Measurements from ENCODE around the gene AVP.

AVP gene

DNA sequence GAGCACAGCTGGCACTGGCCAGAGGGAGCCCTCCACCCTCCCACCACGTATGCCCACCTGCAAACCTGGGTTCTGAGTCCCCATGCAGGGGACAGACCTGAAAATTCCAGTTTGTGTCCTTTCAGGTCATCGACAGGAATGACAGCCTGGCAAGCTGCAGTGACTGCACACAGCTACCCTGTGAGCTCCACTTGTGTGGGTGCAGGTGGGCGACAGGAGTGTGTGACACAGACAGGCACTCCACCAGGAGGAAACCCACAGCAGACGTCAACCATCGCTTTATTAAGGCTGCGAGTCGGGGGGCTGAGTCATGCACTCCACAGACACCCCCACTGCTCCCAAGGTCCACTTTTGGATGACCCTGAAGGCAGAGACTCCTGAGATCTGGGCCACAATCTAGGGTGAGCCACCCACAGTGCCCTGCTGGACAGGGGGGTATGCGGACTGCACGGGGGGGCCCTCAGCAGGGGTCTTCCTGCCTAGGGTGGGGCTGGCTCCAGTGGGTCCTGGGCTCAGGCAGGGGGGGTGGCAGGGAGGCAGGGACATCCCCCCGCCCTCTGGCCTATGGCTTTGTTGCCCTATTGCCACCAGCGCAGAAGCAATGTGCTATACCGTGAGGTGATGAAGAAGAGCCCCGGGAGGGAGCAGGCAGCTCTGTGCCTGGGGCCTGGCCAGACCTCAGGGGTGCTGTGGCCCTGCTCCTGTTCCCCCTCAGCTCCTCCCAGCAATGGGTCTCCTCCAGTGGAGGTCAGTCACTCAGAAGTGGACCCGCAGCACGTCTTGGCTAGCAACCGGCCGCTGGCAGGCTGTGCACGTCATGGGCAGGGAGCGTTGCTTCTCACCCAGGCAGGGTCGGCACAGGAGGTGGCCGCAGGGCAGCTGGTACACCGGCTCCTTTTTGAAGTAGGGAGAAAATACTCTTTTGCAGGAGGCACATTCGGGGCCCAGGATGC lies 25.1 kb upstream of the AVP start:
- no peak for DNase-seq (ENCODE audit: low read depth)

DNA sequence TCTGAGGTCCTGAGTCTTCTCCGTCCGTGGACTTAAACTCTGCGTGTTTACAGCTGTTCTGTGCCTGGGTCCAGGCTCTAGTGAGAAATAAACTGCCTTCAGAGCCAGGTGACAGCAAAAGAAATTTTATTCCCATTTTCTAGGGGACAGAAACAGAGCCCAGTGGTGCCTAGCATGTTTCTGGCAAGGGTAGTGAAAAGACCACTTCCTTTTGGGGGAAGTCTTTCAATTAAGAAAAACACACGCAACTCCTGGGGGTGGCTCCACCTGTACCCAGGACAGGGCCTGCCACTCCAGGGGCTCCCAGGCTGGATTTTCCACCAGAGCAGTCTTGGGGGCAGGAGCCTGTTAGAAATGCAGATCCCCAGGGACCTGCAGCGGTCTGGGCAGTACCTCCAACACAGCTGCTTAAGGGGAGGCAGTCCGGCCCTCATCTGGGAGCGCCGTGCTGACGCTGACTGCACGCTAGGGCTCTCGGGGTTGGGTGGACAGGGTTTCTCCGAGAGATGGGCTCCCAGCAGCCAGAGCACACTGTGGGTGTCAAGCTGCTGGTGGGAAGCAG lies 23.0 kb upstream of the AVP start:
- no peak for DNase-seq (ENCODE audit: low read depth)

DNA sequence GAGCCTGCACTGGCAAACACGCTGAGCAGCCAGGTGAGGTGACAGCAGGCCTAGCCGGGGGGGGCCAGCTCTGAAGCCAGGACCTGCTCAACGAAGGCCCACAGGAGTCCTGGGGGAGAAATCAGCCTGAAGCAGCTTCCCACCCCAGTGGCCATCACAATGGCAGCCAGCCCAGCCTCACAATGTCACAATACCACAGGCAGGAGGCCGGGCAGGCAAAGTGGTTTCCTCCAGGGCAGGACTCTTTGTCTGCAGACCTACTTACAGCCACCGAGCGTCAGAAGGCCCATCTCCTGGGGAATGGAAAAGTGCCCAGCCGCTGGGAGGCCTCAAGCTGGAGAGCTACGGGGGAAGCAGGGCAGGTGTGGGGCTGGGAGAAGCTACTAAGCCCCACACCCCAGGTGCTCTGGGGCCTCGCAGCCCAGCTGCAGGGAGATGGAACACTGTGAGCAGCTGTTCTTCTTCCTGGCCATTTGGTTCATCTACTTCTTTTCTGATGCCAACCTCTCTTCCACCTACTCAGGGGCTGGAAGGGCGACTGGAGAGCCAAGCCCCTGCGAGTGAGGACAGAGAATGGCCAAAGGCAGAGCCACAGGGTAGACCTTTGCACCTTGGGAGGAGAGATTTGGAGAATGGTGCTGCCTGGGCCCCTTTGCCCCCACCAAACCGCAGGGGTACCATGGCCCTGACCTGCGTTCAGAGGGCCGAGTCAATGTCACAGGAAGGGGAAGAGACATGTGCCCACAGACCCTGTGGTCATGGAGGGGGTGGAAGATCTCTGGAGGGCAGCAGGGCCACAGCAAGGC lies 22.3 kb upstream of the AVP start:
- DNase-seq (ENCODE audit: low read depth) = no peak

- DNase-seq (ENCODE audit: low read depth) = no peak
Measured at GRCh38 chr20:3106185-3106584, 21.7 kb upstream of the AVP start.

- no peak for DNase-seq (ENCODE audit: low read depth)
Measured at GRCh38 chr20:3105256-3106137, 21.0 kb upstream of the AVP start.

GRCh38 chr20:3103369-3104032 lies 19.0 kb upstream of the AVP start:
- no peak for DNase-seq (ENCODE audit: low read depth)

DNA sequence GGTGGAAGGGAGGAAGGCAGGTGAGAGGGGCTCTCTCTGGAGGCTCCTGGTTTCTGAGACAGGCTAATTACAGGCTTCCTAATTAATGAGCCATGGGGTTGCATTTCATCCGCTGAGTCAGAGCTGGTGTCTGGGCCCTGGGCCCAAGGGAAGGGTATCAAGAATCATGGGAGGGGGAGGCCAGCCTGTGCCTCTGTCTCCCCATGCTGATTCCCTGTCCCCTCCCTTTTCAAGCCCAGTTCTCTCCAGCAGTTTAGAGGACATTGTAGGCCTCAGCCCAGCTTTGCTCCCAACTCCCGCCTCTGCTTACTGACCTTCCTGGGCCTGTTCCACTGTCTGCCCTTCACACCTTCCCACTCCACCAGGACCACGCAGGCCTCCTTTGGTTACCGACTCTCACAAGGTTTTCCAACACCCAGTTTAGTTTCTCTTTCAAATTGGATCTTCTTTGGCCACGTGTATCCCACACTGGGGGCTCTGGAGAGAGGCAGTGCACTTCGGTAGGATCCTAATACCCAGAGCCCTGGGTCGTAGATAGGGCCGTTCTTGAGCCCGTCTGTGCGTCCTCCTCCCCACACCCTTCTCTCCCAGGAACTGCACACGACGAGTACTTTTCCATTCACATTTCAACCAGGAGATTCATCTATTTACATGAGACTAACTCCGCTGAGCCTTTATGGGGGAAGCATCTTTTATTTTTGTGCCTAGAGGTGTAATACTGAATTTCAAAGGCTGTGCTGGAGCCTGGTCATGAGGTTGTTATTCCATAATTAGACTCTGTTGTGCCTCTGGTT lies 18.2 kb upstream of the AVP start:
- DNase-seq (ENCODE audit: low read depth) = no peak

DNA sequence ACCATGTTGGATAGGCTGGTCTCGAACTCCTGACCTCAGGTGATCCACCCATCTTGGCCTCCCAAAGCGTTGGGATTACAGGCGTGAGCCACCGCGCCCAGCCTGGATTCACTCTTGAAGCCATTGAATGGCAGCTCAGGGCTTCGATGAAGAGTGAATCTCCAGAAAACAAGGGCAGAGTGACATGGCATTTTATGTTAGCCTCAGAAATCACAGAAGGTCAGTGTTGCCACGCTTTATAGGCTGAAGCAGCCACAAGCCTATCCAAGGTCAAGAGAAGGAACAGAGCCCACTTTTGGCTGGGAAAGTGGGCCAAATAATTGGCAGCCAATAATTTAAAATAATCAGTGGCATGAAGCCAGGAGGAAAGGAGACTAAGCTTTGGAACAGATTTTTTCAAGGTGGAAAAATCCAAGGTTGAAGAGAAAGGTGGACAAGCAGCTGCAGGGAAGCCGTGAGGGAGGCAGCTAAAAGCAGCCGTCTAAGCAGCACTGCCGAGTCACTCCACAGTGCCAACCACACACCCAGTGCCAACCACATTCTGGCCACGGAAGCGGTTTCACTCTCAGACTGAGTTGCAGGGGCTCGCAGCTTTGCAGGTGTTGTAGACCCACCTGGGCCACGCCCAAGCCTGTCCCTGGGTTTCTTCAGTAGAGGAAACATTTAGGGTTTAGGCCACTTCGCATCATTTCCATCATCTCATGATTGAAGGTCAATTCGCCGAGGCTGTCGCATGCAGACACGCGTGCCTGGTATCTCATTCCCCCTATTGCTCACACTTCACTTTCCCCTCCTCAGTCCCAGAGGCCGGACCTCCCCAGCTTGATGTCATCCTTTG lies 17.4 kb upstream of the AVP start:
- DNase-seq (ENCODE audit: low read depth) = peak; percentile 30

DNA sequence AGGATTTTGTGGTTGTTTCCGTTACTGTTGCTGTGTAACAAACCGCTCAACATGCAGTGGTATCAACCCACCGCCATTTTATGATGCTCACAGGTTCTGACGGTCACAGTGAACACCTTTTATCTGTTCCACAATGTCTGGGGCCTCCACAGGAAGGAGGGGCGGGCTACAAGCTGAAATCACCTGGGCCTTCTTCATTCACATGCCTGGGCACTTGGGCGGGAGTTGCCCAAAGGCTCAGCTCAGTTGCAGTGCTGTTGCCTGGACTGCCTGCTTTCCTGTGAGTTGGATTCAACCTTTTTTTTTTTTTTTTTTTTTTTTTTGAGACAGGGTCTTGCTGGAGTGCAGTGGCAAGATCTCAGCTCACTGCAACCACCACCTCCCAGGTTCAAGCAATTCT lies 16.7 kb upstream of the AVP start:
- no peak for DNase-seq (ENCODE audit: low read depth)

DNA sequence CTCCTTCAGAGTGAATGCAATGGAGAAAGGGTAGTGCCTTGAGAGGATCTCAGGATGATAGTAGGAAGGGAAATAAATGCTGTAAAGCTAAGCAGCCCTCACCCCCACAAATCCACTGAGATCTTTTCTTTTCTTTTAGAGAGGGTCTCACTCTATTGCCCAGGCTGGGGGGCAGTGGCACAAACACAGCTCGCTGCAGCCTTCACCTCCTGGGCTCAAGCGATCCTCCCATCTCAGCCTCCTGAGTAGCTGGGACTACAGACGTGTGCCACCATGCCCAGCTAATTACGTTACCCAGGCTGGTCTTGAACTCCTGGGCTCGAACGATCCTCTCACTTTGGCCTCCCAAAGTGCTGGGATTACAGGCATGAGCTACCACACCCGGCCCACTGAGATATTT lies 16.0 kb upstream of the AVP start:
- no peak for DNase-seq (ENCODE audit: low read depth)

DNA sequence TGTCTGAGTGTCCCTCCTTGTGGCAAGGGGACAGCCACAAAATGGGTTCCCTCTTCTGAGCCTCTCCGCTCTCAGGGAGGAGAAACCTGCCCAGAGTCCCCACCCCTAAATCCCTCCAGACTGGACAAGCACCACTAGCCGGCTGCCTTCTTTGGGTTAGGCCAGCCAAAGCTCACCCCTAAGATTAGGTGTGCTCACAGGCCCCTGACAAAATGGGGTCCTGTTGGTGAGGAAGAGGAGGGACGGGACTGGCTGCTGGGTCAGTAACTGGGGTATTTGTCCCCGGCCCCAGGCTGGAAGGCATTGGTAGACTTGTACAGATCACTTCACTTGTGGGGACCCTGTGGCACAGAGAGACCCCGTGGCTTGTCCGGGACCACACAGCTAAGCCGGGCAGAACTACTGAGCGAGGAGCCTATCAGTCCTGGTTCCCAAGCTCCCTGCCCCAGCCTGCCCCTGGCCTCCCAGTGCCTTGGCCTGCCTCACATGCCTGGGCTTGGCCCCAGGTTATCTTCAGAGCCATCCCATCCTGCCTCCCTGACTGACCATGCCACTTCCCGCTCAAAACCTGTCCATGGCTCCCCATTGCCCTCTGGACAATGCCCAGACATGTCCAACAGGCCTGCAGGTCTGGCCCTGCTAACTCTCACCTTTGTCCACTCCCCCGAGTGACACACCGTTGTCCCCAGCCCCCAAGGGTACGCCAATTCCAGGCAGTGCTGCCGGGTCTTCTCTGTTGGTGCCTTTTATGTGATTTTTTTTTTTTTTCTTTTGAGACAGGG lies 10.5 kb upstream of the AVP start:
- no peak for DNase-seq (ENCODE audit: low read depth)

DNA sequence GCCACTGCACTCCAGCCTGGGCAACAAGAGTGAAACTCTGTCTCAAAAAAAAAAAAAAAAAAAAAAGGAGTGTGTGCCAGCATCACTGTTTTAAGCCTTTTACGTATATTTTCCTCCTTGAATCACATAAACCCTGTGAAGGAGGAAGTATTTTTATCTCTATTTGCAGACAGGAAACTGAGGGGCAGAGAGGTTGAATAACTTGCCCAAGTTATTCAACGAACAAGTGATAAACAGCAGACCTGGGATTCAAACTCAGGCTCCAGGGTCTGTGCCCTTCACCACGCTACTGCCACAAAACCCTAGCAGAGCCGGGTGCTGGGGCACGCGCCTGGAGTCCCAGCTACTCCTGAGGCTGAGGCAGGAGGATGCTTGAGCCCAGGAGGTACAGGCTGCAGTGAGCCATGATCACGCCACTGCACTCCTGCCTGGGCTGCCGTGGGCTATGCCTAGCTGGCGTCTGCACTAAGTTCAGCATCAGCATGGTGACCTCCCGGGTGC lies 9.4 kb upstream of the AVP start:
- DNase-seq (ENCODE audit: low read depth) = no peak

DNA sequence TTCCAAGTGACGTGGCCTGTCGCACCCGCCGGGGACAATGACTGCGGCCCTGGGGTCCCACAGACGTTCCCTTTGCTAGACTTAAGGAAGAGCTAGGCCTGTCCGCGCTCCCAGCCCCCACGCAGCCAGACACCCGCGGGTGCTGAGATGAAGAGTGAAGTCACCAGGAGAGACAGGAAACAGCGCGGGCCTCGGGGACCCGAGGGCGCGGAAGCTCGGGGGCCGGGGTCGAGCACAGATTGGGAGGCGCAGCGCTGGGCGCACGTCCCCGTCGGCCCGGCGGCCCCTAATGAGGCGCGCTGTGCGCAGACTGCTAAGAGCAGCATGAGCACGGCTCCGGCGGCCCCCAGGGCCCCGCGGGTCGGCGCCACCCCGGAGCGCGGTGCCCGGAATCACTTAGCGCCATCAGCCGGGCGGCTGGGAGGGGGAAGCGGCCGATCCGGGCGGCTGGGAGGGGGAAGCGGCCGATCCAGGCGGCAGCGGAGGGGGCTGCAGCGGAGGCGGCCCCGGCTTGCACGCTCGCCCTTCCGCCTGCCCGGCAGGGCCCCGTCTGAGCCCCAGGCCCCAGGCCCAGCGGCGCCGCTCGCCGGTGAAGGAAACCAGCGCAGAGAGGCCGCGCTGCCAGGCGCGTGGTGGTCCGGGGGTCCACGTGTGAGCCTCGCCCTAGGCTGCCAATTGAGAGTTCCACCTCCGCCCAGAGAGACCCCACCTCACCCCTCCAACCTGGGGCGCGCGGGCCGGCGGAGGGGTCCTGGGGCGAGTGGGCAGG lies 8.3 kb upstream of the AVP start:
- no peak for DNase-seq (ENCODE audit: low read depth)

GRCh38 chr20:3090565-3090964 lies 6.0 kb upstream of the AVP start:
- no peak for DNase-seq (ENCODE audit: low read depth)

DNA sequence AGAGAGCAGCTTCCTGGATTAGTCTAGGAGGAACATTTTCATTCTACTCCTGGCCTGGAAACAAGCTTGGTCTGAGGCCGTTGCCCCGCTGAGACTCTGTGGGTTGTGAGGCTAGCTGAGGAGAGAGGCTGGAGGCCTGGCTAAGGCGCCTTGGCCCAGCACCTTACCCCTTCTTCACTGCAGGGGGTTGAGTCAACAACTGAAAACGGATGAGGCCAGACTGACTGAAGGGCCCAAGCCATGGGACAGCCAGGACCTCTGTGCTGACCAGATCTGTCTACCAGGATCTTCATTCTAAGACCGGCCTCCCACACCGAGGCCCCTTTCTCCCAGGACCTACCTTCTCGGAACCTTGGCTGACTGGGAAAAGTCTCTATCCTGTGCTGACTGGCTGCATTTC lies 3.5 kb upstream of the AVP start:
- DNase-seq (ENCODE audit: low read depth) = no peak

GRCh38 chr20:3085571-3086072 lies 1.1 kb upstream of the AVP start:
- DNase-seq (ENCODE audit: low read depth) = no peak

- DNase-seq (ENCODE audit: low read depth) = no peak
Measured at GRCh38 chr20:3084986-3085360, 449 bp upstream of the AVP start.

All from stimulated activated CD8-positive, alpha-beta memory T cell treated with anti-CD3 and anti-CD28 coated beads, Interleukin-12 subunit alpha, Interleukin-12 subunit beta, amount 100 ng/mL, for 1 hour (primary cell).